HEK293 (cell line): Measurements from ENCODE around the gene TMEM106C.

Source experiments
- AEBP2 ChIP-seq: fragments of 450-650 bp; formaldehyde crosslinking; IDR thresholded peaks from 2 replicates; pipeline ENCODE4 v1.5.1; 2016; ENCODE audit warnings: missing biosample characterization, missing genetic modification characterization, borderline replicate concordance
- HIC1 ChIP-seq: fragments of 450-650 bp; formaldehyde crosslinking; IDR thresholded peaks from 2 replicates; pipeline ENCODE4 v1.5.1; 2016; ENCODE audit warnings: missing biosample characterization, missing genetic modification characterization
- HOXC10 ChIP-seq: sonication (generic); formaldehyde crosslinking; IDR thresholded peaks from 2 replicates; pipeline ENCODE4 v1.8.1; 2023; ENCODE audit warnings: mild to moderate bottlenecking, missing genetic modification reagents
- IKZF3 ChIP-seq: fragments of 450-650 bp; IDR thresholded peaks from 2 replicates; pipeline ENCODE4 v1.5.0; 2018; ENCODE audit warnings: missing biosample characterization, mild to moderate bottlenecking, missing genetic modification characterization, moderate library complexity
- KLF1 ChIP-seq: fragments of 450-650 bp; formaldehyde crosslinking; IDR thresholded peaks from 2 replicates; pipeline ENCODE4 v1.5.1; 2016; ENCODE audit warnings: missing biosample characterization, missing genetic modification characterization
- KLF9 ChIP-seq: fragments of 450-650 bp; formaldehyde crosslinking; IDR thresholded peaks from 2 replicates; pipeline ENCODE4 v1.5.1; 2016; ENCODE audit warnings: missing biosample characterization, missing genetic modification characterization, low read depth
- PRDM1 ChIP-seq: fragments of 450-650 bp; formaldehyde crosslinking; IDR thresholded peaks from 2 replicates; pipeline ENCODE4; 2016; ENCODE audit warnings: missing biosample characterization, missing genetic modification characterization
- SP3 ChIP-seq: fragments of 450-650 bp; formaldehyde crosslinking; IDR thresholded peaks from 2 replicates; pipeline ENCODE4 v1.5.1; 2016; ENCODE audit warnings: missing biosample characterization, missing genetic modification characterization
- ZBTB17 ChIP-seq: fragments of 450-650 bp; formaldehyde crosslinking; IDR thresholded peaks from 2 replicates; pipeline ENCODE4 v1.5.1; 2016; ENCODE audit warnings: missing biosample characterization, missing genetic modification characterization
- ZEB2 ChIP-seq: fragments of 450-650 bp; formaldehyde crosslinking; IDR thresholded peaks from 2 replicates; pipeline ENCODE4 v1.5.1; 2016; ENCODE audit warnings: missing biosample characterization, missing genetic modification characterization
- ZNF221 ChIP-seq: fragments of 450-650 bp; formaldehyde crosslinking; IDR thresholded peaks from 2 replicates; pipeline ENCODE4 v1.5.1; 2017; ENCODE audit warnings: missing biosample characterization, missing genetic modification characterization, borderline replicate concordance
- ZNF23 ChIP-seq: fragments of 450-650 bp; formaldehyde crosslinking; IDR thresholded peaks from 2 replicates; pipeline ENCODE4 v1.5.1; 2016; ENCODE audit warnings: missing biosample characterization, missing genetic modification characterization, borderline replicate concordance
- ZNF248 ChIP-seq: fragments of 450-650 bp; formaldehyde crosslinking; IDR thresholded peaks from 2 replicates; pipeline ENCODE4 v1.5.1; 2017; ENCODE audit warnings: missing biosample characterization, missing genetic modification characterization
- ZNF274 ChIP-seq, 2 experiments: fragments of 200-500 bp in 1 of 2; fragments of 450-650 bp in 1 of 2; sonication (Bioruptor generic) in 1 of 2; formaldehyde crosslinking in 1 of 2; IDR thresholded peaks; 2 replicates each; pipeline versions ENCODE4 v1.5.1 to v1.6.1; 2014 to 2016; ENCODE audit warnings: borderline replicate concordance in 1 of 2, inconsistent platforms in 1 of 2, low read length in 1 of 2, missing biosample characterization in 1 of 2, missing genetic modification characterization in 1 of 2
- ZNF280C ChIP-seq: fragments of 450-650 bp; formaldehyde crosslinking; IDR thresholded peaks from 2 replicates; pipeline ENCODE4 v1.5.1; 2016; ENCODE audit warnings: missing biosample characterization, missing genetic modification characterization
- ZNF280D ChIP-seq: fragments of 450-650 bp; formaldehyde crosslinking; IDR thresholded peaks from 2 replicates; pipeline ENCODE4 v1.5.1; 2016; ENCODE audit warnings: missing biosample characterization, missing genetic modification characterization
- ZNF335 ChIP-seq: fragments of 450-650 bp; formaldehyde crosslinking; conservative IDR thresholded peaks from 2 replicates; pipeline ENCODE4 v1.5.1; 2016; ENCODE audit warnings: missing biosample characterization, missing genetic modification characterization
- ZNF350 ChIP-seq: fragments of 450-650 bp; formaldehyde crosslinking; IDR thresholded peaks from 2 replicates; pipeline ENCODE4 v1.5.0; 2017; ENCODE audit warnings: missing biosample characterization, mild to moderate bottlenecking, missing genetic modification characterization
- ZNF423 ChIP-seq: fragments of 450-650 bp; formaldehyde crosslinking; IDR thresholded peaks from 2 replicates; pipeline ENCODE4 v1.5.1; 2016; ENCODE audit warnings: missing biosample characterization, missing genetic modification characterization
- ZNF426 ChIP-seq: fragments of 450-650 bp; formaldehyde crosslinking; IDR thresholded peaks from 2 replicates; pipeline ENCODE4 v1.5.1; 2017; ENCODE audit warnings: missing biosample characterization, missing genetic modification characterization, mild to moderate bottlenecking, inconsistent platforms, moderate library complexity
- ZNF514 ChIP-seq: fragments of 450-650 bp; formaldehyde crosslinking; IDR thresholded peaks from 2 replicates; pipeline ENCODE4 v1.5.1; 2016; ENCODE audit warnings: missing biosample characterization, missing genetic modification characterization
- ZNF580 ChIP-seq: fragments of 450-650 bp; formaldehyde crosslinking; IDR thresholded peaks from 2 replicates; pipeline ENCODE4 v1.5.1; 2016; ENCODE audit warnings: missing biosample characterization, missing genetic modification characterization
- ZNF660 ChIP-seq: fragments of 450-650 bp; IDR thresholded peaks from 2 replicates; pipeline ENCODE4 v1.5.1; 2018; ENCODE audit warnings: missing biosample characterization, mild to moderate bottlenecking, missing genetic modification characterization
- ZNF664 ChIP-seq: fragments of 450-650 bp; formaldehyde crosslinking; IDR thresholded peaks from 2 replicates; pipeline ENCODE4 v1.5.1; 2016; ENCODE audit warnings: missing biosample characterization, missing genetic modification characterization
- ZNF692 ChIP-seq: fragments of 450-650 bp; formaldehyde crosslinking; IDR thresholded peaks from 2 replicates; pipeline ENCODE4 v1.5.1; 2016; ENCODE audit warnings: missing biosample characterization, missing genetic modification characterization
- ZNF768 ChIP-seq: fragments of 450-650 bp; formaldehyde crosslinking; IDR thresholded peaks from 2 replicates; pipeline ENCODE4 v1.5.1; 2018; ENCODE audit warnings: missing biosample characterization, mild to moderate bottlenecking, missing genetic modification characterization
- ZNF777 ChIP-seq: fragments of 450-650 bp; formaldehyde crosslinking; IDR thresholded peaks from 2 replicates; pipeline ENCODE4 v1.5.1; 2017; ENCODE audit warnings: missing biosample characterization, missing genetic modification characterization, borderline replicate concordance
- ZSCAN23 ChIP-seq: fragments of 450-650 bp; formaldehyde crosslinking; IDR thresholded peaks from 2 replicates; pipeline ENCODE4 v1.5.1; 2016; ENCODE audit warnings: missing biosample characterization, missing genetic modification characterization

The TMEM106C gene

GRCh38 chr12:48004053-48004941, 40.9 kb downstream of the TMEM106C start, which contains the start of gene COL2A1 (continued):
- TF ChIP-seq ZNF280C, result no peak
- TF ChIP-seq KLF1 (tag by site-specific recombination), result peak; percentile 39; the same call in 1 of the 2 replicates
- no peak for TF ChIP-seq ZNF514
- TF ChIP-seq ZNF221 (tag by site-specific recombination), result no peak
- no peak for TF ChIP-seq ZNF660 (tag by site-specific recombination)
- no peak for TF ChIP-seq PRDM1 (tag by site-specific recombination)
- no peak for TF ChIP-seq ZNF23 (tag by site-specific recombination)
- TF ChIP-seq ZEB2 (tag by site-specific recombination), result 0 out of 2 replicates have a peak, but pooled peaks have one; percentile 23
- no peak for TF ChIP-seq ZBTB17 (tag by site-specific recombination)
- TF ChIP-seq KLF9 (tag by site-specific recombination), result peak; percentile 27; the same call in 1 of the 2 replicates
- TF ChIP-seq SP3 (tag by site-specific recombination), result peak; percentile 39
- 0 out of 2 replicates have a peak, but pooled peaks have one; percentile 24 for TF ChIP-seq ZNF692 (tag by site-specific recombination)
- TF ChIP-seq HIC1 (tag by site-specific recombination), result peak; percentile 61; the same call in 1 of the 2 replicates
- no peak for TF ChIP-seq AEBP2 (tag by site-specific recombination)
- TF ChIP-seq HOXC10 (CRISPR knock-in tag), result no peak
- no peak for TF ChIP-seq ZNF777
- TF ChIP-seq ZNF350 (tag by site-specific recombination), result no peak
- TF ChIP-seq ZNF426, result no peak
- 0 out of 2 replicates have a peak, but pooled peaks have one; percentile 28 for TF ChIP-seq ZNF423 (tag by site-specific recombination)
- no peak for TF ChIP-seq ZNF280D (tag by site-specific recombination)
- TF ChIP-seq ZNF248, result no peak
- TF ChIP-seq ZNF274 (IDR thresholded peaks at IDR 0.05; ENCODE audit: low read length), result no peak
- no peak for TF ChIP-seq ZNF274 (tag by site-specific recombination; IDR thresholded peaks at IDR 0.05; ENCODE audit: borderline replicate concordance)
- TF ChIP-seq IKZF3 (tag by site-specific recombination), result no peak
- no peak for TF ChIP-seq ZSCAN23 (tag by site-specific recombination)
- no peak for TF ChIP-seq ZNF664
- TF ChIP-seq ZNF335 (tag by site-specific recombination), result peak; percentile 75
- TF ChIP-seq ZNF580 (tag by site-specific recombination), result no peak
- no peak for TF ChIP-seq ZNF768 (tag by site-specific recombination)
